ENCODE measurements around the gene CCDC85A.

CCDC85A gene

DNA sequence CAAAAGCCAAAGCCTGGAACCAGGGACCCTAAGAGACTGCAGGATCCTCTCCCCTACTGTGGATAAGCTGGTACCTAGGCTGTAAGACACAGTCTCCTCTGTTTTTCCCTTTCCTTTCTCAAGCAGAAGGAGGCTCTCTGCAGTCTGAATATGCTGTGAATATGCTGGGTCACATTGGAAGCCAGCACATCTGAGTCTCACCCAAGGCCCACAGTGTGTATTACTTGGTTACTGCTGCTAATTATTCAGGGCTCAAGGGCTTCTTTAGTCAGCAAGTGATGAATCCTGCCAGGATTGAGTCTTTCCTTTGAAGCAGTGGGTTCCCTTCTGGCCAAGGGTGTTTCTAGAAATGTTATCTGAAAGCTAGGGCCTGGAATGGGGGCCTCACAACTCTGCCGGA is 60.7 kb downstream of the CCDC85A start:
- DNase-seq: no peak

DNA sequence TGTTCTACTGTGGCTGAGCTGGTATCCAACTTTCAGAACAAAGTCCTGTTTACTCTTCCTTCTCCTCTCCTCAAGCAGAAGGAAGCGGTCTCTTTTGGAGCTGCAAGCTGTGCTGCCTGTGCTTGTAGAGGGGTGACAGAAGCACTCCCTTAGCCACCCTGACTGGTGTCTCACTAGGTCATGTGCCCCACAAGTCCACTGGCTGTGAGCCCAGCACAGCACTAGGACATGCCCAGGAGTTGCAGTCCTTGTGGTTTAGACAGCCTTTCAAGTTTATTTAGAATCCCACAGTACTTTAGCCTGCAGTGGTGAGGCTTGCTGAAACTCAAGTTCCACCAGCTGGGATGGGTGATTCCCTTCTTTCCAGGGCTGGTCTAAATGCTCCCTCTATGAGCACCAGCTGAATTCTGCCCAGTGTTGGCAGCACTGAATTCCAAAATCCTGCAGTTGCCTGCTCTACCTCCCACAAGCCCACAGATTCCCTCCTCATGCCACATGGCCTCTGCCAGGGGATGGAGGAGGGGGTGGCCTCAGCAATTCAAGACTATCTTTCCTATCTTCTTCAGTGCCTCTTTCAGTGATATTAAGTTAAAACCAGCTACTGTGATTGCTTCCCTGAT is 61.2 kb downstream of the CCDC85A start:
- no peak for DNase-seq

DNA sequence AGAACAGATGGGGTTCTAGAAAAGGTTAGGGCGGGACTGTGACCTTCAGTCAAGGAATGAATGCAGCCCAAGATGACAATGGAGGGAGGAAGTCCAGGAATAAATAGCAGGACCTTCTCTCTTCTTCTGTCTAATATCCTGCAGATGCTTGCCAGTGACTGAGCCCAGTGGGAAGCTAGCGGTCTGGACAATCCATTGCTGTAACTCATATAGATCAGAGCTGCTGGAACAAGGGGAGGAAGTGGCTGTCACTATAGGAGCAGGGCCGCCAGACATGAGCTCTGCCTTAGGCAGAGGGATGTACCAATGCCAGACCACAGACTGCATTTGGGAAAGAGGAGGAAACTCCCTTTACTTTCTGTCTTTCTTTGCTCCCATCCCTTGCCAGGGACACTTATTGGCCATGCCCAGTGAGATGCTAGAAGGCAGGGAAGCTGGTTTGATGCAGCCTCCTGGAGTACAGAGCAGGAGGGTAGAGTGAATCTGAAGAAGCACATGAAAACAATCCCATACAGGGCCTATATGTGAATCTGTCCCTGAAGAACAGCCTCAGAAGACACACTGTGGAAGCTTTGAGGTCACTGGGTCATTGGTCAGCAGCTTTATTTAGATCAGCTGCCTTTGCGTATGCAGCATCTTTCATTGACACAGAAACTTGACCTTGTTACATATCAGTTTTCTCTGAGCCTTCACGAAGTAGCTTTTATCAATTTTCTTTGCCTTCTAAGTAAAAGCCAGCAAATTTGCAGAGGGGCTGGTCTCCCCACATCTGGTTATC is 65.4 kb downstream of the CCDC85A start:
- DNase-seq: no peak

DNA sequence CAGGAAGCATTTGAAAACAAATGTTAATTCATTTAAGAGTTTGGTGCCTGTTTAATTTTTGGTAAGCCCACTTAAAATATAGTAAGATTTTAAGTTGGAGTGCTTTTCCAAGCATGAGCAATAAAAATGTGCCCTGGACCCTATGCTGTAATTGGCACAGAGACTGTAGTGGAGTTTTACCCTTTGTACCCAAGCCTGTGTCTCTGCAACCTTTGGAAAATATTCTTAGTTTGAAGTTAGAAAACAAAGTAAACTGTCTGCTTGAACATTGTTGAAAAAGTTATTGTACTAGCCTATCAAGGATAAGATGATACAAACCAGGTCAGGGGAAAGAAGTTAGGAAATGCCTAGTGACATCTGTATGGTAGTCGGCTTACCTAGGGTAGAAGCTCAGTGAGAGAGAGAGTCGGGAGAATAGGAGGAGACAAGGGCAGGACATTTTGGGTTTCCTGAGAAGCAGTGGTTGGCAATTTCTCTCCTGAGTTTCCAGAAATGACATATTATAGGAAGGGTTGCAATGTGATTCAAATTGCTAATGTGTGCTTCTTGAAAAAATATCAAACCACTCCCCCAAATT is 66.5 kb downstream of the CCDC85A start:
- DNase-seq: no peak

DNA sequence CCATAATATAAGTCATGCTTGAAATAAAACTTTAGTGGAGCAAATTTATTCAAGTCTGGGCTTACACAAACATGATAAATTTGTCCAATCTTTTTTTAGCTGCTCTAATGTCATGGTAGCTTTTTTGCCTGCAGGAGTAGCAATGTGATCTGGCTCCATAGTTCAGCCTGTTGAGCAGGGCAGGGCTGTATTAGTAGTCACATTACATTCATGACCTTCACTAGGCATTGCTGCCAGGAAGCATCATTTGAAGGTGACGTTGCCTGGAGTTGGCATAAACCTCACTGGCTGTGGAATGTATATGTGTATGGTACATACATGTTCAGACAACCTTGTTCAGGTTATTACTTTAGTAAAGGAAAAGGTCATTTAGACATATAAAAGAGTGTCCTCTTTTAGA is 76.6 kb downstream of the CCDC85A start:
- DNase-seq: no peak

DNA sequence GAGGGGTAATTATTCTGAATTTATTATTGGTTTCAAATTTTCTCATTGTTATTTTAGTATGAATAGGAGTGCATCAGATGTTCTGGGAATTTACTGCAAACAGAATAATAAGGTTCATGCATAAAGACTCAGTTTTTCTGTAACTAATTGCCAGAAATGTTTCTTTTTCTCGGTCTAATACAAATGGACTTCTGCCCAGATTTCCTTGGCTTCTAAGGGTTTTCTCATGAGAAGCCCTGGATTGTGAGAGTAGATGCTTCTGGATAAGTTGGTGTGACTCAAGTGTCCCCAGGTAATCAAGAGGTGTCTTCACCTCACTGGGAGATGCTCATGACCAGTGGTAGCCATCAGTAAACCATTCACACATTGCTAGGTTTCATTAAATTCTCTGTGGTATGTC is 78.5 kb downstream of the CCDC85A start:
- DNase-seq: no peak

DNA sequence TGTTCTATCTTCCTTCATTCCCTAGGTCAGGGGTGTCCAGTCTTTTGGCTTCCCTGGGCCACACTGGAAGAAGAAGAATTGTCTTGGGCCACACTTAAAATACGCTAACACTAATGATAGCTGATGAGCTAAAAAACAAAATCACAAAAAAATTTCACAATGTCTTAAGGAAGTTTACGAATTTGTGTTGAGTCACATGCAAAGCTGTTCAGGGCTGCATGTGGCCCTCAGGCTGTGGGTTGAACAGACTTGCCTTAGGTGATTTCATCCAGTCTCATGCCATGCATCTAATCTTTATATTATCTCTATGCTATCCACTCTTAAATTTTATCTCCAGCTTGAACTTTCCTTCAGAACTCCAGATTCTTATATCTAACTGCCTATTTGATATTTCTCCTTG is 80.1 kb downstream of the CCDC85A start:
- DNase-seq: no peak

DNA sequence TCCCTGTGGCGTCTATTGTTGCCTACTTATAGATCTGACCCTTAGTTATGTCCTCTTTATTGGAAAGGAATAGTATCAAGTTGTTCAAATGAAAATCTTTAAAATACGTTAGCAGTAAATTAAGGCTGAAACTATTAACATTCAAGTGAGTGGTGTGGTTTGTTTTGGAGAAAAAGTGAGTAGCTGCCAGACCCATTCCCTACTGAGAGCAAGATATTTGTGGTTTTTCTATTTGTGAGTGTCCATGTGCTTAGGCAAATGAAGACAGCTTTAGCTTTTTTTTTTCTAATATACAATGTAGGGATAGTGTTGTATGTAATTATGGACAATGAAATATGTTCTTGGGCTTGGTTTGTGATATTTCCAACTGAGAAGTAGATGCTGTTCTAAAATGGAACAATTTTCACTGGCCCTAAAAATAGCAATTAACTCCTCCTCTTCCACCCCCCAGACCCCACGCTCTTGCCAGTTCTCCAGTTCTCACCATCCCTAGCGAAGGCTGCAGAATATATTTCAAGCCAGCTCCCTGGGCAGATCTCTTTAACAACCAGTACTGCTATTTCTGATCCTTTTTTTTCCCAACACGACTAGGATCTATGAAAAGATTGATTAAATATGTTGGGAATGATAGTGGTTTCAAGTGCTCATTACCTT is 83.1 kb downstream of the CCDC85A start:
- no peak for DNase-seq

DNA sequence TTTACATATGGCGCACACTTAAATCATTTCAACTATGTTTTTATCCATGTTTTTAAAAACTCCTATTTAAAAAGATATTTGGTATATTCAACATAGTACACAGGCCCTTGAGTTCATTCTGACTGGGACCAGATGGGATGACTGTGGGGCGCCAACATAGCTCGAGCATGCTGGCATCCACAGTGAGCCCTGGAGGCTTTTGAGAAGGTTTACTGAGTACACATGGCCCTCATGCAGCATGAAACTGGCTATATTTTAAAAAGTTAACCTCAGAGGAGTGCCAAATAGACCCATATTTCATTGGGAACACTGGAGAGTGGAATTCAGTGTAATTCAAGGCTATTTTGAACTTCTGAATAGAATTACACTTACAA is 83.6 kb downstream of the CCDC85A start:
- no peak for DNase-seq

DNA sequence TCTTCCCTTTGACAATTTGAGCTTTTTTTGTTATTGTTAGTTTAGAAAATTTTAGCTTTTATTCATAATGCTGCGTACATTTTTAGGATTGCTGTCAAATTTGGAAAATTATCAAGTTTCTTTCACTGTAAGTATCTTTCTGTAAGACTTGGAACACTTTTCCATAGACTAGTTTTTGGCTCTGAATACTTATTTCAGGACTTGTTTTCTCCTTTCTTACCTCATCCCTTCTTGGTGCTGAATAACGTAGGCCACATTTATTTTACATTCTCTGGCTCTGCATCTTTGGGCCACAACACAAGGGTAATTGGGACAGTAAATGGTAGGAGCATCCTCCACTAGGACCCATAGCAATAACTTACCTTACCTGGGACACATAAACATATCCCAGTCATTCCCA is 85.1 kb downstream of the CCDC85A start:
- no peak for DNase-seq

DNA sequence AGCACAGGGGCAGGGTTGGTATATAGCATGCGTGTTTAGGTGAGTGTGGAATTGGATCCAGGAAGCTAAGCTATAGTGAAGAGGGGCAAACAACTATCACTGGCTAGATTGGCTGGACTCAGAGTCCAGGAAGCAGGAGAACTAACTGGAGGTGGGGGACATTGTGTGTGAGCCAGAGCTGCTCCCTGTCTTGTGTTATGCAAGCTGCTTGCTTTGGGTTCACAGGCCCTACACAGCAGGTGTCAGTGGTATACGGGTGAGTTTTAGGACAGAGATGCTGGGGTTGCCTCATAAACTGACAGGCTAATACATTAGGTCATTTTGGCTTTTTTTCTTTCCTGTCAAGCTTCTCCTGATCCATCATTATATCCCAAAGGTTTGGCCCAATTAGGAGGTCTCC is 87.5 kb downstream of the CCDC85A start:
- no peak for DNase-seq

DNA sequence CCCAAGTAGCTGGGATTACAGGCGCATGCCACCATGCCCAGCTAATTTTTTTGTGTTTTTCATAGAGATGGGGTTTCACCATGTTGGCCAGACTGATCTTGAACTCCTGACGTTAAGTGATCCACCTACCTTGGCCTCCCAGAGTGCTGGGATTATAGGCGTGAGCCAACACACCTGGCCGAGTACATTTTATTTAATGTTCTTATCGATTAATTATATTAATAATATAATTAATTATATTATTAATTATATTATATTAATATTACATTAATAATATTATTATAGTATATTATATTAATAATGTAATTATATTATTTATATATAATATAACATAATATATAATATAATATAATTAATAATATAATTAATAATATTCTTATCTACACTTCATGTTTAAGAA is 101.4 kb downstream of the CCDC85A start:
- DNase-seq: no peak

DNA sequence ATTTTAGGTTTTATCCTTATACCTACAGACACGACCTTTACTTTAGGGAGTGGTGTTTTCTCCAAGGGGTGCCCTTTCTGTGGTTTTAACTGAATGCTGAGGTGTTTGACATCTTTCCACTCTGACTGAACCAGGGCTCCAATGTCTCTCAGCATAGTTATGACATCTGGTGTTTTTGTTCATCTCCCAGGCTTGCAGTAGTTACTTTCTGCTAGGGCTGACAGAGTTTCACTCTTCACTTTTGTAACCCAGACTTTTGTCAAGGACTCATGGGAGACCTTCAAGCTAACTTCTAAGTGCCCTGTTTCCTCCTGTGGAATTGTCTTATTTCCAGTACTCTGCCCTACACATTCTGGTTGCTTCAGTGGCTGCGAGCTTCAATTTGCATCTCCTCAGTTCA is 103.1 kb downstream of the CCDC85A start:
- no peak for DNase-seq

DNA sequence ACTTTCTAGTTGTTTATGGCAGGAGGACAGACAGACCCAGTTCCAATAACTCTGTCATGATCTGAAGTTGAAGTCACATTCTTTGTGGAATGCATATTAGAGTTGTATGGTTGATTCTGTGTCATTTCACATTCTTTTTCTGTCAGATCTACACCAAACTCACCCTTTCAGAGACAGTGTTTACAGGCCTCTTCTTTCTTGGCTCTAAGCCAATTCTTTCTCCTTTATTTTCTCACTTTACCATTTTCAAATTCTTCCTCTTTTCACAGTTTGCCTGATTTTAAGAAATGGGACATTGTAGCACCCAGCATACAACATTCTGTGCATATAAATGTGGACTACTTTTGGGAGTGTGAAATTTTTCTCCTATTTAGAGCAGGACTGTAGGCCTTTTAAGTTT is 103.7 kb downstream of the CCDC85A start:
- DNase-seq: no peak

DNA sequence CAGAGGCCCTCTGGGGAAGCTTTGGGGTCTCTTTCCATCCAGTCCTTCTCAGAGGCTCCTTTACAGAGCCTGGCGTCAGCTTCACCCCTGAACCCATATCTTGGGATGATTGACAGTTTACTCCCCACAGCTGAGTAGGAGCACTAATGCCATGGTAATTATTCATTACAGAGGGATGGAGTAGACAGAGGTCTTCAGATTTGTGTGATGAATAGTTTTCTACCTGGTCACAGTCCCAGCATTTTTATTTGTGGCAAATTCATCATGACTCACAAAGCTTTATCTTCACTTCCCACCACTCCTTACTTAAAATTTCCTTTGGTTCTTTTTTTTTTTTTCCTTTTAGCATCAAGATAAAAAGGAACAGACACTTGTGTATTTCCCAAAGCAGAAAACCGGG is 104.2 kb downstream of the CCDC85A start:
- no peak for DNase-seq

DNA sequence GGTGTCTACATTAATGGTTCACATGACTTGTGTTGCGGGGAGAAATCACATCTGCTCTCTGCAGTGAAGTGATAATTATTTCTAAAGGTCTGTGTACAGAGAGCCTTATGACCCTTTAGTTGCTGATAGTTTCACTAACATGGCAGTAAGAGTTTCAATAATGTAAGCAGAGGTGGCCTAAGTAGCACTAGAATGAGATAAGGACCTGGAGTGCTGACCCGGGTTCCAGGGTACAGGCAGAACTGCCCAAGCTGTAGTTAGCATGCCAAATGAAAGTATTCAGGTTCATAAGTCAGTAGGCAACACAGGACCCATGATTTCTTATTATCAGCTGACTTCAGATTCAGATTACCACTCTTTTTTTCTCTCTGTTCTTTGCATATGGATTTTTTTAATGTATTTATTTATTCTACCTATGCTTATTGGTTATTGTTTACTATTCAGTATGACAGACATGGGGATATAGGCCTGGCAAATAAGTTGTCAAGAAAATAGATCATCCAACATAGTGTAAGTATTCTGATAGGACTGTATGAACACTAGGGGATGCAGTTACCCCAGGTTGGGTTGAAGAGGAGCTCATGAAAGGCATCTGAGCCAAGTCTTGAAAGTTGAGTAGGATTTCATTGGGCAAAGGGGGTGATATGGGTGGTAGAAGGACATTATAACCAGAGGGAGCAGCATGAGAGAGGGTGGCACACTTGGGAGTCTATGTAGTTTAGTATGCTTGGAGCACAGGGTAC is 105.2 kb downstream of the CCDC85A start:
- DNase-seq: no peak

DNA sequence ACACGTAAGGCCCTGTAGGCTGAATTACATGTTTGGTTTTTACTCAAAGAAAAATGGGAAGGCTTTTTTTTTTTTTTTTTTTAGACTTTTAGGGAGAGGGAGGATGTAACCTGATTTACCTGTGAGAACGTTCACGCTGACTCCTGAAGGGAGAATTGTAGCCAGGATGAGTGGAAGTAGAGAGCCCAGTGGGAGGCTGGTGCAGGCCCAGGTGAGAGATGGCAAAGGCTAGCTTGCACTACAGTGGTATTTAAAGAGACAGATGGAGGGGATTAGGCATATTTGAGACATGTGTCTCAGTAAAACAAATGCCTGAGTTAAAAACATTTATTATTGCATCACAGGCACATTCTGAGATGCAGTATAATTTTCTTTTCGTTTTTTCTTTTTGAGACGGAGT is 107.9 kb downstream of the CCDC85A start:
- DNase-seq: no peak

DNA sequence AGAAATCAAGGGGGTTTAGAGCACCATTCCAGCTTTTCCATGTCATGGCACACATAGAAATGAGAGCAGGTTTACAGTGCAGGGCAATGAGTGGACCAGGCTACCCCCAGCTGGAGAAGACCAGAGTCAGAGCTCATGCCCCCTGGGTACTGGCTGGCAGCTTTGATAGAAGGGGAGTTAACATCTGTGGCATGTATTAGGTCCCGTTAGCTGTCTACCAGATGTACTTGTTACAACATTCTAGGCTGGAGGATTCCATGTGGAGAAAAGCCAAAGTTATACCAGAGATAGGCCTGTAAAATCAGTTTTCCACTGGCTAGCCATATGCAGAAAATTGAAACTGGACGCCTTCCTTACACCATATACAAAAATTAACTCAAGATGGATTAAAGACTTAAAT is 109.2 kb downstream of the CCDC85A start:
- DNase-seq: no peak

DNA sequence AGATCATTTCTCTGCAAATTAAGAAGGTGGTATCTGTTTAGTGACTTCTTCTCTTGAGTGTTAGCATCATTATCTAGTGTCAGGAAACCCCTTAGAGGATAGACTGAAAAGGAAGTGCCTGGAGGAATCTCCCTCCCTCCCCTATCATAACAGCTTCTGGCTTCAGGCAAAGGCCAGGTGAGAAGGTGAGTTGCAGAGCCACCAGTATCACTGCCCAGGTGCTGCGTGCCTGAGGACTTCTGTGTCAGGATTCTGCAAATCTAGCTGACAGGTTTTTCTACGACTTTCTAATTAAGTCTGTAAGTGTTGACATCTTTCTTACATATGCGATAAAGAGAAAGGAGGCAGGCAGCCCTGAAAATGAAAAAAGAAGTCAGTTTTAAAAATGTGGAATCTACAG is 111.9 kb downstream of the CCDC85A start:
- no peak for DNase-seq

DNA sequence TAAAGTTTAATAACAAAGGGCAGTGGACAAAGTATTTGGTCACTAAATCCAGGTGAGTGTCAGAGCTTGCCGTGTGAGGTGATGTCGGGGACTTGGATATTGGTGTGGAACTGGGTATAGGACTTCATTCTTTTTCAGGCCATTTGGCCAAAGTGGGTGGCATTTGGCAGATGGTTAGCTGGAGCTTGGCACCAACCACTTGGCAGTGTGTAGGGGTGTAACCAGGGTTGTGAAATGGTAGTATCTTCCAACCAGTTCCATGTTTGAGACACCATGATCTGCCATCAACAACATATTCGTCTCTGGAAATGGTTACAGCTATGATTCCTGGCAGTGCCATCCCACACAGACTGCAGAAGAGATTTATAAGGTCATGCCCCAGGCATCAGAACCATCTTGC is 113.9 kb downstream of the CCDC85A start:
- DNase-seq: no peak

DNA sequence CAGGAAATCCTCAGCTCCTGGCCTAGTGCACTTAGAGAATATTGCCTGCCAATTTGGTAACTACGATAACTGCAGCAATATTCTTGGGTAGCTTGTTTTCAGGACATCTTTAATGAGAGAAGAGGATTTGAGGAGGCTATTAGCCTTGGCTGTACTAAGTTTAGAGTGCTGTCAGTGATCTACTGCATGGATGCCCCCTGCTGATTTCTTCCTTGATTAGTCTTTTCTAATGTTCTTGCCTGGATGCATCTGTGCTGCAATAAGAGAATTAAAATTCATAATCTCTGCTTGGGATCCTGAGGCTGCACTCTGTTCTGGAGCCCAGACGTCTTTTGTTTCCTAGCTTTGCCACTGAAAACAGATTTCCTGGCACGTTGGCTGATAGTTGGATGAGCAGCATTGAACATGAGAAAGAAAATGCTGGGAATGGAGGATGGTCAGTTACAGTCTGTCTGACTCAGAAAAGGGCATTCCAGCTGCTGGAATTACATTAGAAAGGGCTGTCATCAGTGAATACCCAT is 115.4 kb downstream of the CCDC85A start:
- DNase-seq: no peak

DNA sequence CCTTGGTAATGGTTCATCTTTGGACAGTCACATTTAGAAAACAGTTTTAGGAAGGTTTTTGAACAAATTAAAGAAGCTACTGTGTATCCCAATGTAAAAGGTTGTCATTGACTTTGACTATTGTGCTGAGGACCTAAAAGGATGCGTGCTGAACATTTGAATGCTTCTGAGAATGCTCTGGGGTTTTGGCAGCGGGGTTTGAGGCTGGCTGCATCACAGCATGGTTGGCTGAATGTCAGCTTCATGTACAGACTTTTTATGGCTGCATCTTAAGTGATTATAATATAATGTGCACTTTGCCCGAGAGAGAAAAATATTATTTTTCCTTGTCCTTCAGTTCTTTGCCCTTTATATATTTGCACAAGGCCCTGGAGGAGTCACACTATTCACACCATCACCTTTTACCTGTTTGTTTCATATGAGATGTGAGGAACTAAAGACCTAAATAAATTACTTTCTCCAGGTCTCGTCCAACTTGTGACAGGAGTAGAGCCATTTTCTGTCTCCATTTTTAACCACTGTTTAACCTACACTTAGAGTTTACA is 125.9 kb downstream of the CCDC85A start:
- DNase-seq: no peak

DNA sequence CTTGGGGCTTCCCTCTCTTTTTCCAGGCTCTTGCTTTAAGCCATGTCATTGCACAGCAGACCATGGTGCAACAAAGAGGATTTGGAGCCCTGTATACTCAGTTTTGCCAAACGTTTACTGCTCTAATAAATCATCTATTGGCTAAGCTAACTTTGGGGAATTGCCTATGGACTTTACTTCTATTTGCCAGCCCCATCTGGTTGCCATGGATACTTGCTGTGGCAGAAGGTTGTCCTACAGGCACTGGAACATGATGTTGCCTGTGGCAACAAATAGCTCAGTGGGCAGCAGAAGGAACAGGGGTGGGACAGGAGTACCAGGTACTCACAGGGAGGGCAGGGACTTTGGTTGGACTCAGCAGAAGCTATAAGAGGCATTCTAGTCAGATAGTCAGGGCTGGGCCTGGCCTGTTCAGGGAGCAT is 129.7 kb downstream of the CCDC85A start:
- DNase-seq: no peak

All from activated CD4-positive, CD25-positive, alpha-beta regulatory T cell (primary cell).